Prostate gland (tissue), 2 donors: Measurements from ENCODE around the gene ARFGEF2. TPM values are rescaled to one million over a fixed set of nuclear protein-coding genes. Genes with fewer than 3 reads are reported as not detected.

Experiments
- DNase-seq: peaks from one replicate; pipeline ENCODE4 v3.0.0-alpha.2; 2019; ENCODE audit warnings: low spot score
- H3K27ac ChIP-seq, 2 donors: fragments of 200-600 bp; sonication (generic); 2 replicates each; pipeline ENCODE4 v1.5.1; 2017 to 2019
- H3K27me3 ChIP-seq: fragments of 200-600 bp; sonication (generic); replicated peaks from 2 replicates; pipeline ENCODE4 v1.5.1; 2019; ENCODE audit not compliant: insufficient read depth
- H3K36me3 ChIP-seq, 2 donors: fragments of 200-600 bp; sonication (generic); 1 replicate in 1 of 2; 2 replicates in 1 of 2; pipeline versions ENCODE4 v1.5.1 to v1.8.1; 2017 to 2019
- H3K4me1 ChIP-seq: fragments of 200-600 bp; sonication (generic); replicated peaks from 2 replicates; pipeline ENCODE4 v1.5.1; 2019
- H3K4me3 ChIP-seq, 2 donors: fragments of 200-600 bp; sonication (generic); 2 replicates each; pipeline ENCODE4 v1.5.1; 2017 to 2019
- H3K9me3 ChIP-seq: fragments of 200-600 bp; sonication (generic); 2 replicates; pipeline ENCODE4 v1.5.1; 2017
- CTCF ChIP-seq, 4 experiments: fragments of 200-600 bp in 2 of 4; fragments of 450-650 bp in 2 of 4; sonication (generic) in 2 of 4; IDR thresholded peaks; 1 replicate in 3 of 4; 2 replicates in 1 of 4; pipeline ENCODE4 v1.5.1; 2016 to 2019; ENCODE audit warnings: antibody characterized with exemption in 4 of 4, mild to moderate bottlenecking in 2 of 4, moderate library complexity in 2 of 4
- POLR2A ChIP-seq: fragments of 450-650 bp; IDR thresholded peaks from one replicate; pipeline ENCODE4 v1.6.1; 2016; ENCODE audit warnings: antibody characterized with exemption, mild to moderate bottlenecking
- POLR2AphosphoS5 ChIP-seq: sonication (generic); formaldehyde crosslinking; IDR thresholded peaks from one replicate; pipeline ENCODE4 v1.6.1; 2017; ENCODE audit warnings: antibody characterized with exemption
- WGBS: methylation state at CpG from one replicate; pipeline ENCODE4 v1.1.5; 2018; 5-methylcytosine and 5-hydroxymethylcytosine counted together
- intact Hi-C: fragments of 100-400 bp; cut with DNase I; formaldehyde crosslinking; loops from one replicate; pipeline ENCODE4 v1.14.2; 2022
- total RNA-seq, 2 donors: library from RNA; depleted of rRNA; stranded (reverse); fragments of >200 nt; gene quantifications; one replicate each; pipeline ENCODE4 v1.1.0, GENCODE V29; 2016

Gene ARFGEF2
- total RNA-seq, 2 donors from 2014 or later: 36.3 to 51.6 TPM

DNA sequence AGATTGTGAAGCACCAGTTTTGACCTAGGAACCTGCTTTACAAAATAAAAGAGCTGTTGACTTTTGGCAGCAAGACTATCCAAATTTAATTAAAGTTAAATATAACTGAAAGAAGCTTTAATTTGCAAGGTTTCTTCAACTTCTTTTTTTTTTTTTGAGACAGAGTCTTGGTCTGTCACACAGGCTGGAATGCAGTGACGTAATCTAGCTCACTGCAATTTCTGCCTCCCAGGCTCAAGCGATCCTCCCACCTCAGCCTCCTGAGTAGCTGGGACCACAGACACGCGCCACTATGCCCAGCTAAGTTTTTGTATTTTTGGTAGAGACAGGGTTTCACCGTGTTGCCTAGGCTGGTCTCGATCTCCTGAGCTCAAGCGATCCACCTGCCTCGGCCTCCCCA lies 110.9 kb downstream of the ARFGEF2 start:
- WGBS: 93% methylated on average over 8 of the region's 8 CpGs
- no peak for DNase-seq
- peaks cover 0 to 4% of the 10 kb centered on the region in 2 donors for H3K36me3 ChIP-seq

GRCh38 chr20:49034070-49034732 lies 112.7 kb downstream of the ARFGEF2 start:
- intact Hi-C loops: no loop called here
- no peaks in the 10 kb centered on the region for H3K9me3 ChIP-seq
- no peak overlapping the region for H3K4me3 ChIP-seq
- no peaks in the 10 kb centered on the region for H3K36me3 ChIP-seq
- H3K4me1 ChIP-seq: no peaks in the 10 kb centered on the region
- no peaks in the 10 kb centered on the region for H3K27me3 ChIP-seq
- 87% methylated on average over 7 of the region's 7 CpGs for WGBS
- no peak for DNase-seq
- no peak for TF ChIP-seq POLR2A
- TF ChIP-seq POLR2AphosphoS5: no peak
- no peak overlapping the region for H3K27ac ChIP-seq

More for the DNA sequence above, 110.9 kb downstream of the ARFGEF2 start:
- H3K9me3 ChIP-seq: no peaks in the 10 kb centered on the region
- H3K4me3 ChIP-seq: no peak overlapping the region
- no peaks in the 10 kb centered on the region for H3K27me3 ChIP-seq
- TF ChIP-seq CTCF (IDR thresholded peaks at IDR 0.05): no peak
- no peak for TF ChIP-seq POLR2AphosphoS5
- TF ChIP-seq POLR2A: no peak
- intact Hi-C loops: no loop called here
- H3K4me1 ChIP-seq: no peaks in the 10 kb centered on the region
- H3K27ac ChIP-seq: no peak overlapping the region

- DNase-seq: no peak
- H3K4me3 ChIP-seq: no peak overlapping the region
- H3K4me1 ChIP-seq: no peaks in the 10 kb centered on the region
- no peak overlapping the region for H3K27ac ChIP-seq
- no peaks in the 10 kb centered on the region for H3K27me3 ChIP-seq
- H3K9me3 ChIP-seq: no peaks in the 10 kb centered on the region
- TF ChIP-seq CTCF (IDR thresholded peaks at IDR 0.05): no peak
- TF ChIP-seq POLR2AphosphoS5: no peak
- TF ChIP-seq POLR2A: no peak
- H3K36me3 ChIP-seq: no peaks in the 10 kb centered on the region
- 77% methylated on average over 3 of the region's 3 CpGs for WGBS
- intact Hi-C loops: no loop called here
Measured at GRCh38 chr20:49037962-49038387, 116.5 kb downstream of the ARFGEF2 start.

DNA sequence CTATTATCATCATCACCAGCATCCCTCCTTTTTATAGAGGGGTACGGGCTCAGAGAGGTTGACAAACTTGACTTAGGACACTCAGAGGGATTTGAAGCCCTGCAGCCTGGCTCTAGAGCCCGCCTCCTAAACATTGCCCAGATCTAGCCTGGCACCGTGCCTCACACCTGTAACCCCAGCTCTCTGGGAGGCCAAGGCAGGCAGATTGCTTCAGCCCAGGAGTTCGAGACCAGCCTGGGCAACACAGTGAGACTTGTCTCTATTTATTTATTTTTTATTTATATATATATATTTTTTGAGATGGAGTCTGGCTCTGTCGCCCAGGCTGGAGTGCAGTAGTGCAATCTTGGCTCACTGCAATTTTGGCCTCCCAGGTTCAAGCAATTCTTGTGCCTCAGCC lies 118.3 kb downstream of the ARFGEF2 start:
- no peak for TF ChIP-seq POLR2A
- TF ChIP-seq CTCF (IDR thresholded peaks at IDR 0.05): no peak
- TF ChIP-seq POLR2AphosphoS5: no peak
- intact Hi-C loops: no loop called here
- WGBS: 88% methylated on average over 5 of the region's 5 CpGs
- H3K27me3 ChIP-seq: no peaks in the 10 kb centered on the region
- H3K4me3 ChIP-seq: no peak overlapping the region
- no peaks in the 10 kb centered on the region for H3K4me1 ChIP-seq
- no peak for DNase-seq
- no peaks in the 10 kb centered on the region for H3K9me3 ChIP-seq
- no peaks in the 10 kb centered on the region for H3K36me3 ChIP-seq
- H3K27ac ChIP-seq: no peak overlapping the region

DNA sequence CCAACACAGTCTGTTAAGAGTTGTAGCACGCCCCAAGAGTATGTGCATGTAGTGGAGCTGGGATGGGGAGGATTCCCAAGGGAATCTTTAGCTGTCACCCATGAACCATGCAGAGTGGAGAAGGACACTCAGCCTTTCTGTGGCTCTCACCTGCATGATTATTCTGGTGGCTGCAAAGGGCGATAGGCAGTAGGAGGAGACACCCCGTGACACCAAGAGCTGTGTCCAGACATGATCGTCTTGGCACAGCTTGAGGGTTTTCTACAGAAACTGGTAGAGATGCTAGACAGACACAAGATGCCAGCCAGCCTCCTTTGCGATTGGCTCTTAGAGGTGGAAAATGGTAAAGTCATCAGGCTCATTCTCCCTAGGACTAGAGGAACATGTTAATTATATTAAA lies 121.5 kb downstream of the ARFGEF2 start:
- TF ChIP-seq CTCF (IDR thresholded peaks at IDR 0.05) (no peak), POLR2A (no peak), POLR2AphosphoS5 (no peak)
- peak; percentile 10 for DNase-seq
- Histone ChIP-seq H3K27ac (no peak overlapping the region), H3K27me3 (no peaks in the 10 kb centered on the region), H3K9me3 (no peaks in the 10 kb centered on the region), H3K4me1 (no peaks in the 10 kb centered on the region), H3K4me3 (no peak overlapping the region), H3K36me3 (no peaks in the 10 kb centered on the region)
- intact Hi-C loops: no loop called here
- WGBS: 40% methylated on average over 5 of the region's 5 CpGs
